ENCODE results near the gene BAMBI. TPM values are rescaled to one million over a fixed set of nuclear protein-coding genes. Genes with fewer than 3 reads are reported as not detected.
"Not testable (repeated sequence)": the region's sequence is repeated elsewhere in the genome, so short reads cannot be mapped to it uniquely, and the experiment has no call there.

BAMBI gene
- total RNA-seq, 4 donors from 2014 or later = 0.22 to 0.92 (median 0.53) TPM

DNA sequence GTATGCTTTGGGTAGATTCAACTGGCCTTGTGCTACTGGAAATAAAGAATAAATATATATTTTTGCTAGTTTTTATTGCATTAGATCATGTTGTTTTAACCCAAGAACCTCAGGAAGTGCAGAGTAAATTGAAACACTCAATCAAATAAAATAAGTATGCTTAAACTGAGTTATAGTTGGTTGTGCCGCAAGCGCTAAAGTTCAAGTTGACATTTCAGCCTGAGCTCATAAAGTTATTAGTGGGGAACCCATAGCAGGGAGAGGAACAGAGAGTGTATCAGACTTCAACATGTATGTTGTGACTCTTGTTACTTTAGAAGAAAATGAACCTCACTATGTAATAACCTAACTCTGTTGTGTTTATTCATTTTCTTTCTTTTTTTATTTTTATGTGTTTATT, 25.2 kb upstream of the BAMBI start:
- intact Hi-C loops (cut with DNase I) = no loop called here
- H3K4me3 ChIP-seq (replicated peaks in 1 of 3) = no peak overlapping the region
- no peaks in the 10 kb centered on the region for H3K36me3 ChIP-seq
- no peaks in the 10 kb centered on the region for H3K4me1 ChIP-seq
- H3K27ac ChIP-seq = no peak overlapping the region
- no peak for TF ChIP-seq CTCF (IDR thresholded peaks at IDR 0.05)
- TF ChIP-seq POLR2A (IDR thresholded peaks at IDR 0.05) = no peak
- no peak for DNase-seq
- H3K9me3 ChIP-seq = no peaks in the 10 kb centered on the region
- no peaks in the 10 kb centered on the region for H3K27me3 ChIP-seq
- 46 to 92% methylated on average over 2 of the region's 2 CpGs for WGBS, 2 donors

DNA sequence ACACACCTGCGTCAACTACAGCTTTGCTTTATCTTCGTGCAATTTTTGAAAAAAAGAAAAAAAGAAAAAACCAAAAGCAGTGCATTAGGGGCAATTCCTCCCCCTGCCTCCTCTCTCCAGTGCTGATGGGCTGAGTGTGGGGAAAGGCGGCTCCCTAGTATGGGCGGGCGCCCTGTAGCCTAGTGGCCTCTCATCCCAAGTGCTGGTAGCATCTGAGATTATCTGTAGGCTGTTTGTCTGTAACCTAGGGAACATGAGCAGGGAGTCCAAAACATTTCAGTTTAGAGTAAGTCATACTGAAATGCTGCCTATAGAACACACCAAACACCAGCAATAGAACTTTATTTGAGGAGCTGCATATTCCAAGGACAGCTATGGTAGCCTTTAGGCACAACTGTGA, 24.6 kb upstream of the BAMBI start:
- Histone ChIP-seq H3K4me3 (replicated peaks in 1 of 3) (no peak overlapping the region), H3K27ac (no peak overlapping the region), H3K4me1 (no peaks in the 10 kb centered on the region), H3K9me3 (no peaks in the 10 kb centered on the region), H3K36me3 (no peaks in the 10 kb centered on the region), H3K27me3 (no peaks in the 10 kb centered on the region)
- TF ChIP-seq CTCF (IDR thresholded peaks at IDR 0.05) = no peak
- no peak for TF ChIP-seq POLR2A (IDR thresholded peaks at IDR 0.05)
- no peak for DNase-seq
- intact Hi-C loops (cut with DNase I) = no loop called here
- 93 to 94% methylated on average over 5 of the region's 5 CpGs for WGBS, 2 donors

DNA sequence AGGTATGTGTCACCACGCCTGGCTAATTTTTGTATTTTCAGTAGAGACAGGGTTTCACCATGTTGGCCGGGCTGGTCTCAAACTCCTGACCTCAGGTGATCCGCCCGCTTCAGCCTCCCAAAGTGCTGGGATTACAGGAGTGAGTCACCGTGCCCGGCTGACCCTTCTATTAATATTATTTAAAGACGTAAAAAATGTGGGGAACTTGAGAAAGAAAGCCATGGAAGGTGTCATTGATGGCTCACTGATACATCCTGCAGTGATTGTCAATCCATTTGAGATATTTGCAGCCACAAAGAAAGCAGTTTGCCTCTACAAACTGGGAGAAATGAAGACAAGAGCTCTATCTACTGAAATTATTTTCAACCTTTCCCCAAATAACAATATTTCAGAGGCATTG, 18.5 kb upstream of the BAMBI start:
- WGBS, 2 donors = 89 to 91% methylated on average over 7 of the region's 7 CpGs

GRCh38 chr10:28661035-28661434, 16.3 kb upstream of the BAMBI start:
- TF ChIP-seq POLR2A (IDR thresholded peaks at IDR 0.05) (no peak), CTCF (IDR thresholded peaks at IDR 0.05) (no peak)
- no peaks in the 10 kb centered on the region for H3K9me3 ChIP-seq
- no peak for DNase-seq
- intact Hi-C loops (cut with DNase I) = loop anchor here (10.0 kb wide), 1 partner anchor 334 kb away; no protein-coding TSS in a partner anchor
- H3K27ac ChIP-seq = no peak overlapping the region
- WGBS, 2 donors = 44 to 83% methylated on average over 3 of the region's 3 CpGs
- H3K36me3 ChIP-seq = no peaks in the 10 kb centered on the region
- H3K4me3 ChIP-seq (replicated peaks in 1 of 3) = no peak overlapping the region
- H3K27me3 ChIP-seq = no peaks in the 10 kb centered on the region
- no peaks in the 10 kb centered on the region for H3K4me1 ChIP-seq

More for the DNA sequence above, 18.5 kb upstream of the BAMBI start:
- intact Hi-C loops (cut with DNase I); H3K4me1 ChIP-seq; H3K4me3 ChIP-seq (replicated peaks in 1 of 3); H3K36me3 ChIP-seq; DNase-seq; H3K27ac ChIP-seq; H3K9me3 ChIP-seq; H3K27me3 ChIP-seq: not testable (repeated sequence)

GRCh38 chr10:28663576-28664368, 13.5 kb upstream of the BAMBI start:
- peaks cover 0 to 8% of the 10 kb centered on the region in 2 donors for H3K4me1 ChIP-seq
- H3K27me3 ChIP-seq = no peaks in the 10 kb centered on the region
- no peaks in the 10 kb centered on the region for H3K36me3 ChIP-seq
- 4 to 7% methylated on average over 9 of the region's 9 CpGs for WGBS, 2 donors
- H3K9me3 ChIP-seq = no peaks in the 10 kb centered on the region
- intact Hi-C loops (cut with DNase I) = loop anchor here (10.0 kb wide), 1 partner anchor 331 kb away; no protein-coding TSS in a partner anchor
- peak; percentile 74 to 83 for DNase-seq
- H3K4me3 ChIP-seq (replicated peaks in 1 of 3) = no peak overlapping the region
- no peak overlapping the region for H3K27ac ChIP-seq
- peak; percentile 82 to 95 (median 90) for TF ChIP-seq CTCF (IDR thresholded peaks at IDR 0.05)
- no peak for TF ChIP-seq POLR2A (IDR thresholded peaks at IDR 0.05)
